H9 (cell line): ENCODE data around the gene SLC24A3. TPM values are rescaled to one million over a fixed set of nuclear protein-coding genes. Genes with fewer than 3 reads are reported as not detected.

Experiments used
- DNase-seq: peaks from one replicate; pipeline ENCODE4 v3.0.0-alpha.2; 2017
- H2AFZ ChIP-seq: one replicate; pipeline ENCODE4 v1.6.1; 2013; ENCODE audit warnings: mild to moderate bottlenecking, low read length, control low read depth, moderate library complexity
- H2AK5ac ChIP-seq: 2 replicates; pipeline ENCODE4 v1.6.1; 2013; ENCODE audit warnings: low read length, control low read depth, mixed read lengths; ENCODE audit not compliant: insufficient read length
- H2BK120ac ChIP-seq: one replicate; pipeline ENCODE4 v1.6.1; 2013; ENCODE audit warnings: low read depth, mild to moderate bottlenecking, low read length, control low read depth, inconsistent platforms; ENCODE audit not compliant: poor library complexity, severe bottlenecking
- H2BK12ac ChIP-seq: 2 replicates; pipeline ENCODE4 v1.6.1; 2013; ENCODE audit warnings: low read length, control low read depth, mixed read lengths, low read depth; ENCODE audit not compliant: insufficient read length
- H2BK15ac ChIP-seq: 2 replicates; pipeline ENCODE4 v1.6.1; 2013; ENCODE audit warnings: low read depth, low read length, control low read depth
- H2BK20ac ChIP-seq: one replicate; pipeline ENCODE4 v1.6.1; 2013; ENCODE audit warnings: low read depth, mild to moderate bottlenecking, low read length, control low read depth, inconsistent platforms; ENCODE audit not compliant: poor library complexity, severe bottlenecking
- H2BK5ac ChIP-seq: 2 replicates; pipeline ENCODE4 v1.6.1; 2013; ENCODE audit warnings: low read length, control low read depth, mixed read lengths; ENCODE audit not compliant: insufficient read length
- H3K14ac ChIP-seq: 2 replicates; pipeline ENCODE4 v1.6.1; 2013; ENCODE audit warnings: low read length, control low read depth; ENCODE audit not compliant: insufficient read depth
- H3K18ac ChIP-seq: 2 replicates; pipeline ENCODE4 v1.6.1; 2013; ENCODE audit warnings: low read depth, mild to moderate bottlenecking, mixed read lengths, low read length, control low read depth; ENCODE audit not compliant: insufficient read length
- H3K23ac ChIP-seq: 2 replicates; pipeline ENCODE4 v1.6.1; 2013; ENCODE audit warnings: low read length, control low read depth, mixed read lengths, low read depth; ENCODE audit not compliant: insufficient read length
- H3K23me2 ChIP-seq: 2 replicates; pipeline ENCODE4 v1.6.1; 2013; ENCODE audit warnings: low read depth, mild to moderate bottlenecking, mixed read lengths, low read length, control low read depth; ENCODE audit not compliant: insufficient read length, poor library complexity, severe bottlenecking
- H3K27ac ChIP-seq: 2 replicates; pipeline ENCODE4 v1.5.1; 2013; ENCODE audit warnings: low read length, control low read depth, mixed read lengths, low read depth; ENCODE audit not compliant: insufficient read length
- H3K27me3 ChIP-seq: 2 replicates; pipeline ENCODE4 v1.6.1; 2013; ENCODE audit warnings: low read length, control low read depth, inconsistent platforms; ENCODE audit not compliant: insufficient read depth
- H3K4ac ChIP-seq: 2 replicates; pipeline ENCODE4 v1.6.1; 2013; ENCODE audit warnings: low read depth, mild to moderate bottlenecking, control low read depth, inconsistent platforms, low read length, moderate library complexity
- H3K4me1 ChIP-seq: 2 replicates; pipeline ENCODE4 v1.6.1; 2013; ENCODE audit warnings: low read length, control low read depth, inconsistent platforms; ENCODE audit not compliant: insufficient read depth
- H3K4me2 ChIP-seq: 2 replicates; pipeline ENCODE4 v1.6.1; 2013; ENCODE audit warnings: low read length, control low read depth, mixed read lengths; ENCODE audit not compliant: insufficient read length, insufficient read depth
- H3K56ac ChIP-seq: 2 replicates; pipeline ENCODE4 v1.6.1; 2013; ENCODE audit warnings: low read depth, mild to moderate bottlenecking, mixed read lengths, low read length, control low read depth; ENCODE audit not compliant: insufficient read length
- H3K79me1 ChIP-seq: 2 replicates; pipeline ENCODE4 v1.6.1; 2013; ENCODE audit warnings: low read depth, mild to moderate bottlenecking, moderate library complexity, low read length, control low read depth, inconsistent platforms; ENCODE audit not compliant: insufficient read depth, poor library complexity, severe bottlenecking
- H3K79me2 ChIP-seq: 2 replicates; pipeline ENCODE4 v1.6.1; 2013; ENCODE audit warnings: low read length, control low read depth, inconsistent platforms; ENCODE audit not compliant: insufficient read depth
- H3K9ac ChIP-seq: 2 replicates; pipeline ENCODE4 v1.6.1; 2013; ENCODE audit warnings: low read length, control low read depth, mixed read lengths; ENCODE audit not compliant: insufficient read length; ENCODE audit errors: extremely low read depth
- H3K9me3 ChIP-seq: one replicate; pipeline ENCODE4 v1.6.1; 2013; ENCODE audit warnings: low read depth, low read length, inconsistent platforms; ENCODE audit not compliant: control insufficient read depth
- H3T11ph ChIP-seq: one replicate; pipeline ENCODE4 v1.6.1; 2013; ENCODE audit warnings: mild to moderate bottlenecking, low read length, control low read depth, inconsistent platforms
- H4K20me1 ChIP-seq: one replicate; pipeline ENCODE4 v1.6.1; 2013; ENCODE audit not compliant: control insufficient read depth, insufficient read length, insufficient read depth
- H4K5ac ChIP-seq: 2 replicates; pipeline ENCODE4 v1.6.1; 2013; ENCODE audit warnings: low read depth, mild to moderate bottlenecking, mixed read lengths, low read length, control low read depth; ENCODE audit not compliant: insufficient read length
- H4K8ac ChIP-seq: replicated peaks from 2 replicates; pipeline ENCODE4 v1.6.1; 2013; ENCODE audit warnings: low read length, control low read depth, mixed read lengths, low read depth; ENCODE audit not compliant: insufficient read length
- H4K91ac ChIP-seq: 2 replicates; pipeline ENCODE4 v1.6.1; 2013; ENCODE audit warnings: low read depth, mild to moderate bottlenecking, moderate library complexity, mixed read lengths, low read length, control low read depth; ENCODE audit not compliant: insufficient read length
- H3K27ac Mint-ChIP-seq, 3 experiments: 2 replicates in 2 of 3; 3 replicates in 1 of 3; pipeline ENCODE4 v1.8.0; 2020 to 2021; ENCODE audit warnings: mixed read lengths in 3 of 3, mild to moderate bottlenecking in 1 of 3, moderate library complexity in 1 of 3
- H3K27me3 Mint-ChIP-seq: 2 replicates; pipeline ENCODE4 v1.8.0; 2021; ENCODE audit warnings: low read depth, mild to moderate bottlenecking, moderate library complexity, mixed read lengths
- H3K36me3 Mint-ChIP-seq, 3 experiments: 2 replicates in 2 of 3; 3 replicates in 1 of 3; pipeline ENCODE4 v1.8.0; 2020 to 2021; ENCODE audit warnings: low read depth in 3 of 3, mixed read lengths in 3 of 3; ENCODE audit not compliant: insufficient read depth in 1 of 3
- H3K4me1 Mint-ChIP-seq, 2 experiments: 2 replicates each; pipeline ENCODE4 v1.8.0; 2020; ENCODE audit warnings: mixed read lengths in 2 of 2
- H3K4me3 Mint-ChIP-seq, 2 experiments: 2 replicates in 1 of 2; 3 replicates in 1 of 2; pipeline ENCODE4 v1.8.0; 2020 to 2021; ENCODE audit warnings: mild to moderate bottlenecking in 2 of 2, mixed read lengths in 2 of 2, moderate library complexity in 1 of 2
- H3K9me3 Mint-ChIP-seq, 2 experiments: 2 replicates in 1 of 2; 3 replicates in 1 of 2; pipeline ENCODE4 v1.8.0; 2020; ENCODE audit warnings: mild to moderate bottlenecking in 2 of 2, mixed read lengths in 2 of 2, moderate library complexity in 1 of 2
- WGBS: extraction: QIAGEN DNeasy Blood & Tissue Kit; methylation state at CpG from one replicate; pipeline ENCODE4 v1.1.7; 2013; ENCODE audit warnings: missing lambda C conversion rate, low lambda C conversion rate, mixed read lengths; ENCODE audit not compliant: insufficient read length; ENCODE audit errors: extremely low coverage; 5-methylcytosine and 5-hydroxymethylcytosine counted together
- total RNA-seq: library from RNA; stranded (reverse); gene quantifications from 2 replicates; pipeline ENCODE4 v1.2.1, GENCODE V29; 2021
- TF ChIP-seq, protein P1 (sequence below): fragments of 200-600 bp; sonication (generic); conservative IDR thresholded peaks from 3 replicates; pipeline ENCODE4 v1.8.0; 2021; ENCODE audit warnings: antibody characterized with exemption, mild to moderate bottlenecking

The SLC24A3 gene
- total RNA-seq, 1 experiment from 2014 or later = 0.83 TPM

GRCh38 chr20:19498756-19499155 is 286.3 kb downstream of the SLC24A3 start:
- H3K79me1 ChIP-seq = no peaks in the 10 kb centered on the region
- no peaks in the 10 kb centered on the region; the same call in 1 of the 2 replicates for H3K4me1 ChIP-seq
- H2BK5ac ChIP-seq = no peak overlapping the region
- TF ChIP-seq, protein P1, sequence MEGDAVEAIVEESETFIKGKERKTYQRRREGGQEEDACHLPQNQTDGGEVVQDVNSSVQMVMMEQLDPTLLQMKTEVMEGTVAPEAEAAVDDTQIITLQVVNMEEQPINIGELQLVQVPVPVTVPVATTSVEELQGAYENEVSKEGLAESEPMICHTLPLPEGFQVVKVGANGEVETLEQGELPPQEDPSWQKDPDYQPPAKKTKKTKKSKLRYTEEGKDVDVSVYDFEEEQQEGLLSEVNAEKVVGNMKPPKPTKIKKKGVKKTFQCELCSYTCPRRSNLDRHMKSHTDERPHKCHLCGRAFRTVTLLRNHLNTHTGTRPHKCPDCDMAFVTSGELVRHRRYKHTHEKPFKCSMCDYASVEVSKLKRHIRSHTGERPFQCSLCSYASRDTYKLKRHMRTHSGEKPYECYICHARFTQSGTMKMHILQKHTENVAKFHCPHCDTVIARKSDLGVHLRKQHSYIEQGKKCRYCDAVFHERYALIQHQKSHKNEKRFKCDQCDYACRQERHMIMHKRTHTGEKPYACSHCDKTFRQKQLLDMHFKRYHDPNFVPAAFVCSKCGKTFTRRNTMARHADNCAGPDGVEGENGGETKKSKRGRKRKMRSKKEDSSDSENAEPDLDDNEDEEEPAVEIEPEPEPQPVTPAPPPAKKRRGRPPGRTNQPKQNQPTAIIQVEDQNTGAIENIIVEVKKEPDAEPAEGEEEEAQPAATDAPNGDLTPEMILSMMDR = no peak
- H3K4ac ChIP-seq = no peak overlapping the region
- H3K27ac ChIP-seq = no peak overlapping the region
- no peak overlapping the region for H3K14ac ChIP-seq
- no peak overlapping the region for H2AFZ ChIP-seq
- H3T11ph ChIP-seq = no peak overlapping the region
- Mint-ChIP-seq H3K36me3 (no peaks in the 10 kb centered on the region; a peak in 1 of 7 replicates), H3K27ac (no peak overlapping the region), H3K9me3 (peaks cover 0 to 2% of the 10 kb centered on the region in 2 experiments; a peak in 1 of 5 replicates), H3K4me3 (no peak overlapping the region), H3K4me1 (peaks cover 4 to 5% of the 10 kb centered on the region in 2 experiments), H3K27me3 (no peaks in the 10 kb centered on the region; the same call in 1 of the 2 replicates)
- H2AK5ac ChIP-seq = no peak overlapping the region
- H3K23ac ChIP-seq = no peak overlapping the region
- no peak overlapping the region for H2BK12ac ChIP-seq
- no peak overlapping the region for H4K5ac ChIP-seq
- no peak overlapping the region for H3K4me2 ChIP-seq
- H3K23me2 ChIP-seq = no peaks in the 10 kb centered on the region
- no peak overlapping the region for H4K91ac ChIP-seq
- H3K18ac ChIP-seq = no peak overlapping the region
- H3K27me3 ChIP-seq = no peaks in the 10 kb centered on the region
- H3K56ac ChIP-seq = no peak overlapping the region
- WGBS = no CpG with 5 or more reads among the region's 5 CpGs
- no peaks in the 10 kb centered on the region for H3K9me3 ChIP-seq
- H2BK120ac ChIP-seq = no peak overlapping the region
- H3K9ac ChIP-seq = no peak overlapping the region
- no peak for DNase-seq
- H3K79me2 ChIP-seq = no peaks in the 10 kb centered on the region
- H2BK15ac ChIP-seq = no peak overlapping the region
- no peaks in the 10 kb centered on the region for H4K20me1 ChIP-seq
- H4K8ac ChIP-seq = no peak overlapping the region
- no peak overlapping the region for H2BK20ac ChIP-seq
